Smooth muscle cell (in vitro differentiated cells): ENCODE measurements around the gene ZNF618. TPM values are rescaled to one million over a fixed set of nuclear protein-coding genes. Genes with fewer than 3 reads are reported as not detected.

Experiments used
- DNase-seq: peaks from one replicate; lab custom pipeline; 2025; ENCODE audit not compliant: unreplicated experiment; lab: John Stamatoyannopoulos, UW
- H2AFZ ChIP-seq: fragments of 200-600 bp; sonication (generic); 2 replicates; pipeline ENCODE4 v1.6.0; 2016; ENCODE audit warnings: antibody characterized with exemption, low read depth, mild to moderate bottlenecking
- H3F3A ChIP-seq: fragments of 200-600 bp; sonication (generic); 2 replicates; pipeline ENCODE4 v1.6.0; 2017; ENCODE audit warnings: antibody characterized with exemption, low read depth
- H3K27ac ChIP-seq: fragments of 200-600 bp; sonication (generic); 2 replicates; pipeline ENCODE4 v1.5.1; 2016; ENCODE audit warnings: low read depth, mild to moderate bottlenecking
- H3K27me3 ChIP-seq: fragments of 200-600 bp; sonication (generic); 2 replicates; pipeline ENCODE4 v1.6.1; 2016; ENCODE audit warnings: low read depth, mild to moderate bottlenecking
- H3K36me3 ChIP-seq: fragments of 200-600 bp; sonication (generic); 2 replicates; pipeline ENCODE4 v1.5.1; 2016; ENCODE audit warnings: low read depth
- H3K4me1 ChIP-seq: fragments of 200-600 bp; sonication (generic); 2 replicates; pipeline ENCODE4 v1.5.1; 2016; ENCODE audit warnings: low read depth
- H3K4me2 ChIP-seq: fragments of 200-600 bp; sonication (generic); 2 replicates; pipeline ENCODE4 v1.6.0; 2016; ENCODE audit warnings: mild to moderate bottlenecking
- H3K4me3 ChIP-seq: fragments of 200-600 bp; sonication (generic); 2 replicates; pipeline ENCODE4 v1.5.1; 2016; ENCODE audit warnings: mild to moderate bottlenecking
- H3K79me2 ChIP-seq: fragments of 200-600 bp; sonication (generic); 2 replicates; pipeline ENCODE4 v1.6.0; 2016; ENCODE audit warnings: low read depth, mild to moderate bottlenecking
- H3K9ac ChIP-seq: fragments of 200-600 bp; sonication (generic); 2 replicates; pipeline ENCODE4 v1.6.0; 2016; ENCODE audit warnings: low read depth
- H3K9me3 ChIP-seq: fragments of 200-600 bp; sonication (generic); replicated peaks from 2 replicates; pipeline ENCODE4 v1.5.1; 2016; ENCODE audit warnings: low read depth
- H4K20me1 ChIP-seq: fragments of 200-600 bp; sonication (generic); 2 replicates; pipeline ENCODE4 v1.6.0; 2016; ENCODE audit warnings: low read depth
- WGBS: methylation state at CpG from one replicate; pipeline ENCODE4 v1.1.7; 2016; ENCODE audit warnings: low lambda C conversion rate; 5-methylcytosine and 5-hydroxymethylcytosine counted together
- polyA plus RNA-seq: library from polyadenylated mRNA; unstranded; fragments of >200 nt; fragmentation: Nextera tagmentation; extraction: Ambion mirVana; gene quantifications from 2 replicates; pipeline ENCODE4 v1.2.1, GENCODE V29; 2016
- total RNA-seq: library from RNA; depleted of rRNA; stranded (reverse); fragments of >200 nt; gene quantifications from 2 replicates; pipeline ENCODE4 v1.2.3, GENCODE V29; 2014
- TF ChIP-seq, protein P1 (sequence below): fragments of 200-600 bp; sonication (generic); IDR thresholded peaks from 2 replicates; pipeline ENCODE4 v1.5.1; 2017; ENCODE audit warnings: borderline replicate concordance, mild to moderate bottlenecking, antibody characterized with exemption; ENCODE audit not compliant: insufficient read depth, poor library complexity, severe bottlenecking

Gene ZNF618
- total and polyA plus RNA-seq, 2 experiments from 2014 or later: 9.9 to 19.5 TPM

GRCh38 chr9:114076237-114077161 lies 200.4 kb downstream of the ZNF618 start:
- Histone ChIP-seq H4K20me1 (no peaks in the 10 kb centered on the region), H3K79me2 (no peaks in the 10 kb centered on the region), H2AFZ (no peak overlapping the region), H3K9me3 (no peaks in the 10 kb centered on the region), H3K4me3 (no peak overlapping the region), H3K36me3 (no peaks in the 10 kb centered on the region), H3K27ac (no peak overlapping the region), H3K27me3 (peaks cover 29% of the 10 kb centered on the region), H3K4me2 (no peak overlapping the region), H3F3A (no peaks in the 10 kb centered on the region), H3K4me1 (no peaks in the 10 kb centered on the region), H3K9ac (no peak overlapping the region)
- TF ChIP-seq, protein P1, sequence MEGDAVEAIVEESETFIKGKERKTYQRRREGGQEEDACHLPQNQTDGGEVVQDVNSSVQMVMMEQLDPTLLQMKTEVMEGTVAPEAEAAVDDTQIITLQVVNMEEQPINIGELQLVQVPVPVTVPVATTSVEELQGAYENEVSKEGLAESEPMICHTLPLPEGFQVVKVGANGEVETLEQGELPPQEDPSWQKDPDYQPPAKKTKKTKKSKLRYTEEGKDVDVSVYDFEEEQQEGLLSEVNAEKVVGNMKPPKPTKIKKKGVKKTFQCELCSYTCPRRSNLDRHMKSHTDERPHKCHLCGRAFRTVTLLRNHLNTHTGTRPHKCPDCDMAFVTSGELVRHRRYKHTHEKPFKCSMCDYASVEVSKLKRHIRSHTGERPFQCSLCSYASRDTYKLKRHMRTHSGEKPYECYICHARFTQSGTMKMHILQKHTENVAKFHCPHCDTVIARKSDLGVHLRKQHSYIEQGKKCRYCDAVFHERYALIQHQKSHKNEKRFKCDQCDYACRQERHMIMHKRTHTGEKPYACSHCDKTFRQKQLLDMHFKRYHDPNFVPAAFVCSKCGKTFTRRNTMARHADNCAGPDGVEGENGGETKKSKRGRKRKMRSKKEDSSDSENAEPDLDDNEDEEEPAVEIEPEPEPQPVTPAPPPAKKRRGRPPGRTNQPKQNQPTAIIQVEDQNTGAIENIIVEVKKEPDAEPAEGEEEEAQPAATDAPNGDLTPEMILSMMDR: no peak
- 82% methylated on average over 13 of the region's 14 CpGs for WGBS
- DNase-seq: no peak

DNA sequence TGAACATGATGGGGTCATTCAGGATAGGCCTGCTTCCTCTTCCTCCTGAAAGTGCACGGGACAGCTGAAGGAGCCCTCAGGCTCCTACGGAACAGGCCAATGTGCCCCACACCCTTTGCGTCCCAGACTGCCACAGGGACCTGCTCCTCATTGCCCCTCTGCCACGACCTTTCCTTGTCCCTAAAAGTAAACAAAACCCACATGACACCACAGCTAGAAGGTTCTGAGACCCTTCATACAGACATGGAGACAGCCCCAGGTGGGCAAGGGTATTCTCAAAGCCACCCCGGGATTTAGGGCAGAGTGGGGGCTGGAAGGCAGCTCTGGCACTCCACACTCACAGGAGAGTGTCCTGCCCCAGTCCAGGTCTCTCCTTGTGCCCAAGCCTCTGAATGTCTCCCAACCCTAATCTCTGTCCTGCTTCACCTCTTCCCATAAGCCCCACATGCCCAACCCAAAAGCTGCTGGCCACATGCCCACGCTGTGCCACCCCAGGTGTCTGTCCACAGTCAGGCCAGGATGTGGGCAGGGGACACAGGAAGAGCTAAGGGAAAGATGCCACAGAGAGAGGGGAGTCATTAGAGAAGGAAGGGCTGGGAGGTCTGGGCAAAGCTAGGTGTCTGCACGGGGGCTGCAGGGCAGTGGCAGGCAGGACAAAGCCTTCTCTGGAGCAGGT lies 201.2 kb downstream of the ZNF618 start:
- H3K27me3 ChIP-seq: peaks cover 29% of the 10 kb centered on the region
- H3K4me3 ChIP-seq: no peak overlapping the region
- H4K20me1 ChIP-seq: no peaks in the 10 kb centered on the region
- H3K9me3 ChIP-seq: no peaks in the 10 kb centered on the region
- H3K79me2 ChIP-seq: no peaks in the 10 kb centered on the region
- no peak overlapping the region for H3K27ac ChIP-seq
- TF ChIP-seq, protein P1: no peak
- no peaks in the 10 kb centered on the region for H3K4me1 ChIP-seq
- WGBS: 89% methylated on average over 7 of the region's 7 CpGs
- H3K9ac ChIP-seq: no peak overlapping the region
- H3K36me3 ChIP-seq: no peaks in the 10 kb centered on the region
- DNase-seq: no peak
- H3F3A ChIP-seq: no peaks in the 10 kb centered on the region
- no peak overlapping the region for H3K4me2 ChIP-seq
- no peak overlapping the region for H2AFZ ChIP-seq

GRCh38 chr9:114078021-114078780 lies 202.1 kb downstream of the ZNF618 start, which contains the start of gene AMBP:
AMBP (minus strand) TSS chr9:114078300; CDS start chr9:114078209, 91 bp downstream.
- 92% methylated on average over 16 of the region's 16 CpGs for WGBS
- H3K9ac ChIP-seq: no peak within 1 kb of the TSS
- peaks cover 29% of the 10 kb centered on the region for H3K27me3 ChIP-seq
- no peak within 1 kb of the TSS for H3K4me3 ChIP-seq
- TF ChIP-seq, protein P1: no peak
- DNase-seq: no peak
- H3K79me2 ChIP-seq: no peaks in the 10 kb centered on the region
- no peaks in the 10 kb centered on the region for H3K36me3 ChIP-seq
- no peaks in the 10 kb centered on the region for H3K9me3 ChIP-seq
- no peak within 1 kb of the TSS for H2AFZ ChIP-seq
- H3F3A ChIP-seq: no peaks in the 10 kb centered on the region
- H3K4me2 ChIP-seq: no peak within 1 kb of the TSS
- H4K20me1 ChIP-seq: no peaks in the 10 kb centered on the region
- no peaks in the 10 kb centered on the region for H3K4me1 ChIP-seq
- H3K27ac ChIP-seq: no peak within 1 kb of the TSS
